Measurements from ENCODE around the gene NGEF.
"Not testable (repeated sequence)": the region's sequence is repeated elsewhere in the genome, so short reads cannot be mapped to it uniquely, and the experiment has no call there.

The NGEF gene

GRCh38 chr2:233020454-233020853, 7.4 kb upstream of the NGEF start:
- FAIRE-seq = no peak

GRCh38 chr2:233019610-233020009, 6.6 kb upstream of the NGEF start:
- not testable (repeated sequence) for FAIRE-seq

GRCh38 chr2:233017947-233018346, 4.9 kb upstream of the NGEF start:
- no peak for FAIRE-seq

- no peak for FAIRE-seq
Measured at GRCh38 chr2:233015019-233015645, 2.1 kb upstream of the NGEF start.

- no peak for FAIRE-seq
Measured at GRCh38 chr2:233013650-233014049, 594 bp upstream of the NGEF start.

- FAIRE-seq = no peak
Measured at GRCh38 chr2:233012301-233012971, 620 bp downstream of the NGEF start.

GRCh38 chr2:233011702-233012131, 1.3 kb downstream of the NGEF start:
- FAIRE-seq = no peak

GRCh38 chr2:233011268-233011650, 1.8 kb downstream of the NGEF start:
- FAIRE-seq = no peak

GRCh38 chr2:233010569-233011267, 2.3 kb downstream of the NGEF start:
- no peak for FAIRE-seq

- FAIRE-seq = no peak
Measured at GRCh38 chr2:233009661-233010060, 3.4 kb downstream of the NGEF start.

GRCh38 chr2:233007739-233008138, 5.3 kb downstream of the NGEF start:
- no peak for FAIRE-seq

GRCh38 chr2:233007270-233007669, 5.8 kb downstream of the NGEF start:
- no peak for FAIRE-seq

GRCh38 chr2:233006648-233007047, 6.4 kb downstream of the NGEF start:
- no peak for FAIRE-seq

GRCh38 chr2:233005096-233005495, 8.0 kb downstream of the NGEF start:
- no peak for FAIRE-seq

- FAIRE-seq = no peak
Measured at GRCh38 chr2:233003658-233004555, 9.1 kb downstream of the NGEF start.

GRCh38 chr2:233002829-233003657, 10.0 kb downstream of the NGEF start:
- FAIRE-seq = no peak

- FAIRE-seq = no peak
Measured at GRCh38 chr2:233000886-233001750, 11.9 kb downstream of the NGEF start.

- no peak for FAIRE-seq
Measured at GRCh38 chr2:232999354-232999753, 13.7 kb downstream of the NGEF start.

- FAIRE-seq = no peak
Measured at GRCh38 chr2:232998666-232998985, 14.4 kb downstream of the NGEF start.

GRCh38 chr2:232997749-232998665, 15.0 kb downstream of the NGEF start:
- FAIRE-seq = no peak

Measured in TTC549 (cell line).